Activated T-helper 2 cell treated with anti-CD3 and anti-CD28 coated beads, Interferon-gamma antibody, Interleukin-2, Interleukin-4, amounts not matched to agents 10 μg/mL and 5 μg/mL and 100 μg/mL, durations not matched to agents 14 hours and 24 hours and 36 hours (primary cell): Measurements from ENCODE around the gene ARG1. TPM values are rescaled to one million over a fixed set of nuclear protein-coding genes. Genes with fewer than 3 reads are reported as not detected.

Experiments used
- DNase-seq: peaks from one replicate; pipeline ENCODE4 v3.0.0; 2021; ENCODE audit warnings: low spot score
- H3K27ac Mint-ChIP-seq: one replicate; pipeline ENCODE4 v1.8.0; 2021; ENCODE audit warnings: mixed read lengths
- H3K27me3 Mint-ChIP-seq: one replicate; pipeline ENCODE4 v1.8.0; 2021; ENCODE audit warnings: low read depth, mixed read lengths
- H3K36me3 Mint-ChIP-seq: one replicate; pipeline ENCODE4 v1.8.0; 2021; ENCODE audit warnings: low read depth, mixed read lengths
- H3K4me1 Mint-ChIP-seq: one replicate; pipeline ENCODE4 v1.8.0; 2021; ENCODE audit warnings: low read depth, mixed read lengths
- H3K4me3 Mint-ChIP-seq: one replicate; pipeline ENCODE4 v1.8.0; 2021; ENCODE audit warnings: low read depth, mild to moderate bottlenecking, moderate library complexity, mixed read lengths
- H3K9me3 Mint-ChIP-seq: one replicate; pipeline ENCODE4 v1.8.0; 2021; ENCODE audit warnings: mixed read lengths
- intact Hi-C: fragments of 100-400 bp; cut with micrococcal nuclease; formaldehyde crosslinking; loops from one replicate; pipeline ENCODE4 v1.15.1; 2023
- total RNA-seq: library from RNA; stranded (reverse); gene quantifications from 2 replicates; pipeline ENCODE4 v1.2.3, GENCODE V29; 2022

ARG1 gene
- total RNA-seq, 1 donor from 2014 or later: not detected

- no peak for DNase-seq
- peaks cover 71% of the 10 kb centered on the region for H3K36me3 Mint-ChIP-seq
- intact Hi-C loops: no loop called here
- peaks cover 3% of the 10 kb centered on the region for H3K4me1 Mint-ChIP-seq
- no peaks in the 10 kb centered on the region for H3K9me3 Mint-ChIP-seq
- H3K4me3 Mint-ChIP-seq: no peak overlapping the region
- no peak overlapping the region for H3K27ac Mint-ChIP-seq
- H3K27me3 Mint-ChIP-seq: no peaks in the 10 kb centered on the region
Observed at GRCh38 chr6:131594074-131594473, 21.0 kb downstream of the ARG1 start.

- intact Hi-C loops: no loop called here
- no peak overlapping the region for H3K27ac Mint-ChIP-seq
- peaks cover 73% of the 10 kb centered on the region for H3K36me3 Mint-ChIP-seq
- DNase-seq: no peak
- no peaks in the 10 kb centered on the region for H3K27me3 Mint-ChIP-seq
- H3K4me3 Mint-ChIP-seq: no peak overlapping the region
- no peaks in the 10 kb centered on the region for H3K9me3 Mint-ChIP-seq
- no peaks in the 10 kb centered on the region for H3K4me1 Mint-ChIP-seq
Observed at GRCh38 chr6:131597446-131597845, 24.4 kb downstream of the ARG1 start.

GRCh38 chr6:131600716-131601115, 27.7 kb downstream of the ARG1 start:
- H3K27me3 Mint-ChIP-seq: no peaks in the 10 kb centered on the region
- no peak overlapping the region for H3K4me3 Mint-ChIP-seq
- intact Hi-C loops: no loop called here
- no peaks in the 10 kb centered on the region for H3K9me3 Mint-ChIP-seq
- no peaks in the 10 kb centered on the region for H3K4me1 Mint-ChIP-seq
- peaks cover 69% of the 10 kb centered on the region for H3K36me3 Mint-ChIP-seq
- no peak for DNase-seq
- H3K27ac Mint-ChIP-seq: no peak overlapping the region

GRCh38 chr6:131602781-131603312, 29.8 kb downstream of the ARG1 start:
- H3K27ac Mint-ChIP-seq: no peak overlapping the region
- peaks cover 67% of the 10 kb centered on the region for H3K36me3 Mint-ChIP-seq
- H3K4me1 Mint-ChIP-seq: no peaks in the 10 kb centered on the region
- DNase-seq: no peak
- no peaks in the 10 kb centered on the region for H3K9me3 Mint-ChIP-seq
- no peaks in the 10 kb centered on the region for H3K27me3 Mint-ChIP-seq
- intact Hi-C loops: no loop called here
- no peak overlapping the region for H3K4me3 Mint-ChIP-seq

GRCh38 chr6:131613296-131613925, 40.4 kb downstream of the ARG1 start:
- Mint-ChIP-seq H3K4me1 (peaks cover 14% of the 10 kb centered on the region), H3K36me3 (peaks cover 66% of the 10 kb centered on the region), H3K27ac (no peak overlapping the region), H3K4me3 (no peak overlapping the region), H3K27me3 (no peaks in the 10 kb centered on the region), H3K9me3 (no peaks in the 10 kb centered on the region)
- DNase-seq: no peak
- intact Hi-C loops: loop anchor here (1.0 kb wide), 1 partner anchor 15 kb away; the partner anchor contains the start of gene MED23

- no peak for DNase-seq
- peaks cover 17% of the 10 kb centered on the region for H3K4me1 Mint-ChIP-seq
- no peaks in the 10 kb centered on the region for H3K27me3 Mint-ChIP-seq
- no peak overlapping the region for H3K4me3 Mint-ChIP-seq
- H3K36me3 Mint-ChIP-seq: peaks cover 65% of the 10 kb centered on the region
- intact Hi-C loops: no loop called here
- no peak overlapping the region for H3K27ac Mint-ChIP-seq
- H3K9me3 Mint-ChIP-seq: no peaks in the 10 kb centered on the region
Observed at GRCh38 chr6:131615275-131615674, 42.2 kb downstream of the ARG1 start.

GRCh38 chr6:131627724-131628682, 55.0 kb downstream of the ARG1 start, which contains the start of gene MED23:
MED23 (minus strand) TSS chr6:131628242; CDS start chr6:131628049, 193 bp downstream.
- no peaks in the 10 kb centered on the region for H3K27me3 Mint-ChIP-seq

GRCh38 chr6:131628726-131629125, 55.7 kb downstream of the ARG1 start:
- intact Hi-C loops: loop anchor here (1.0 to 5.0 kb wide), 10 partner anchors 12 to 1186 kb away; partner anchors contain the start of genes ENPP1 and RPS12
- no peak for DNase-seq
- H3K27me3 Mint-ChIP-seq: no peaks in the 10 kb centered on the region
- peak overlapping the region; percentile 81 for H3K27ac Mint-ChIP-seq
- peak overlapping the region; percentile 97 for H3K4me3 Mint-ChIP-seq
- H3K36me3 Mint-ChIP-seq: peaks cover 26% of the 10 kb centered on the region
- H3K4me1 Mint-ChIP-seq: peaks cover 21% of the 10 kb centered on the region
- no peaks in the 10 kb centered on the region for H3K9me3 Mint-ChIP-seq

More at GRCh38 chr6:131627724-131628682, 55.0 kb downstream of the ARG1 start, which contains the start of gene MED23:
- DNase-seq: peak; percentile 92
- intact Hi-C loops: loop anchor here (1.0 to 5.0 kb wide), 8 partner anchors 15 to 1186 kb away; partner anchors contain the start of genes ENPP1 and RPS12
- H3K4me3 Mint-ChIP-seq: peak within 1 kb of the TSS; percentile 97
- H3K27ac Mint-ChIP-seq: peak within 1 kb of the TSS; percentile 90
- peaks cover 32% of the 10 kb centered on the region for H3K36me3 Mint-ChIP-seq
- H3K9me3 Mint-ChIP-seq: no peaks in the 10 kb centered on the region
- peaks cover 21% of the 10 kb centered on the region for H3K4me1 Mint-ChIP-seq

GRCh38 chr6:131629651-131630050, 56.6 kb downstream of the ARG1 start:
- Mint-ChIP-seq H3K4me3 (peak overlapping the region; percentile 97), H3K27ac (peak overlapping the region; percentile 81), H3K9me3 (no peaks in the 10 kb centered on the region), H3K27me3 (no peaks in the 10 kb centered on the region), H3K4me1 (peaks cover 21% of the 10 kb centered on the region), H3K36me3 (peaks cover 20% of the 10 kb centered on the region)
- no peak for DNase-seq
- intact Hi-C loops: loop anchor here (1.0 to 5.0 kb wide), 6 partner anchors 11 to 742 kb away; partner anchors contain the start of gene ENPP1

- Mint-ChIP-seq H3K4me1 (peaks cover 20% of the 10 kb centered on the region), H3K27ac (peak overlapping the region; percentile 13), H3K4me3 (no peak overlapping the region), H3K9me3 (no peaks in the 10 kb centered on the region), H3K27me3 (no peaks in the 10 kb centered on the region), H3K36me3 (peaks cover 14% of the 10 kb centered on the region)
- intact Hi-C loops: no loop called here
- no peak for DNase-seq
Observed at GRCh38 chr6:131631625-131632289, 58.7 kb downstream of the ARG1 start.
